HepG2 (cell line): Measurements from ENCODE around the gene APRT. TPM values are rescaled to one million over a fixed set of nuclear protein-coding genes. Genes with fewer than 3 reads are reported as not detected.

Source experiments
- ATF5 ChIP-seq: sonication (generic); formaldehyde crosslinking; IDR thresholded peaks from 2 replicates; pipeline ENCODE4 v1.4.0; 2020; ENCODE audit warnings: mild to moderate bottlenecking, low read depth, missing genetic modification reagents
- DPF2 ChIP-seq: sonication (generic); formaldehyde crosslinking; IDR thresholded peaks from 2 replicates; pipeline ENCODE4 v1.4.0; 2020; ENCODE audit warnings: mild to moderate bottlenecking, low read depth, missing genetic modification reagents, borderline replicate concordance
- FLYWCH1 ChIP-seq: sonication (generic); formaldehyde crosslinking; IDR thresholded peaks from 2 replicates; pipeline ENCODE4 v1.8.1; 2023; ENCODE audit warnings: mild to moderate bottlenecking, missing genetic modification reagents
- GRHL1 ChIP-seq: sonication (generic); formaldehyde crosslinking; conservative IDR thresholded peaks from 2 replicates; pipeline ENCODE4 v1.8.0; 2022; ENCODE audit warnings: missing genetic modification reagents
- HMGA1 ChIP-seq: sonication (generic); formaldehyde crosslinking; conservative IDR thresholded peaks from 2 replicates; pipeline ENCODE4 v1.4.0; 2020; ENCODE audit warnings: missing genetic modification reagents
- HNRNPL ChIP-seq: fragments of 200-400 bp; formaldehyde crosslinking; IDR thresholded peaks from 2 replicates; pipeline ENCODE4 v1.6.1; 2017; ENCODE audit warnings: mild to moderate bottlenecking, low read depth, low read length
- KDM2A ChIP-seq: sonication (generic); formaldehyde crosslinking; IDR thresholded peaks from 2 replicates; pipeline ENCODE4 v1.4.0; 2020; ENCODE audit warnings: low read depth, missing genetic modification reagents, borderline replicate concordance
- NR3C1 ChIP-seq: sonication (generic); formaldehyde crosslinking; IDR thresholded peaks from 2 replicates; pipeline ENCODE4 v1.4.0; 2020; ENCODE audit warnings: missing genetic modification reagents
- SATB2 ChIP-seq: sonication (generic); formaldehyde crosslinking; IDR thresholded peaks from 2 replicates; pipeline ENCODE4 v1.5.0; 2020; ENCODE audit warnings: missing genetic modification reagents
- ZBTB4 ChIP-seq: sonication (generic); formaldehyde crosslinking; IDR thresholded peaks from 2 replicates; pipeline ENCODE4 v1.4.0; 2020; ENCODE audit warnings: missing genetic modification reagents, mild to moderate bottlenecking, borderline replicate concordance
- ZNF205 ChIP-seq: IDR thresholded peaks from 2 replicates; pipeline ENCODE4 v1.6.1; 2018; ENCODE audit warnings: missing biosample characterization, missing genetic modification reagents
- ZNF510 ChIP-seq: sonication (generic); formaldehyde crosslinking; IDR thresholded peaks from 2 replicates; pipeline ENCODE4 v1.4.0; 2020; ENCODE audit warnings: low read depth, mild to moderate bottlenecking, missing genetic modification reagents
- ZNF572 ChIP-seq: sonication (generic); formaldehyde crosslinking; IDR thresholded peaks from 2 replicates; pipeline ENCODE4 v1.5.1; 2020; ENCODE audit warnings: mild to moderate bottlenecking, missing genetic modification reagents
- ZNF670 ChIP-seq: sonication (generic); formaldehyde crosslinking; IDR thresholded peaks from 2 replicates; pipeline ENCODE4 v1.8.0; 2022; ENCODE audit warnings: mild to moderate bottlenecking, missing genetic modification reagents, borderline replicate concordance
- ZNF747 ChIP-seq: sonication (generic); formaldehyde crosslinking; IDR thresholded peaks from 2 replicates; pipeline ENCODE4 v1.8.1; 2023; ENCODE audit warnings: missing genetic modification reagents, mild to moderate bottlenecking, borderline replicate concordance
- ZNF782 ChIP-seq: sonication (generic); formaldehyde crosslinking; IDR thresholded peaks from 2 replicates; pipeline ENCODE4 v1.4.0; 2020; ENCODE audit warnings: missing genetic modification reagents, mild to moderate bottlenecking, borderline replicate concordance
- ZNF800 ChIP-seq: sonication (generic); formaldehyde crosslinking; IDR thresholded peaks from 2 replicates; pipeline ENCODE4 v1.4.0; 2020; ENCODE audit warnings: missing genetic modification reagents
- ZSCAN21 ChIP-seq: sonication (generic); formaldehyde crosslinking; IDR thresholded peaks from 2 replicates; pipeline ENCODE4 v1.8.0; 2022; ENCODE audit warnings: mild to moderate bottlenecking, missing genetic modification reagents, moderate library complexity, borderline replicate concordance
- polyA plus RNA-seq, 8 experiments: library from polyadenylated mRNA; depleted of rRNA in 3 of 8; stranded (reverse) in 7 of 8; unstranded in 1 of 8; fragments of >200 nt; fragmentation: Illumina TruSeq in 4 of 8; extraction: Trizol in 4 of 8; gene quantifications; 2 replicates each; pipeline versions ENCODE4 v1.2.1 to v1.2.3, GENCODE V29; 2011 to 2016; ENCODE audit warnings: low read depth in 4 of 8, missing spikeins in 1 of 8, mixed read lengths in 1 of 8; ENCODE audit not compliant: insufficient read depth in 1 of 8
- total RNA-seq, 5 experiments: library from RNA; depleted of rRNA; stranded (reverse); fragments of >200 nt; fragmentation: Illumina TruSeq; extraction: Trizol; gene quantifications; 2 replicates each; pipeline ENCODE4 v1.2.3, GENCODE V29; 2016; ENCODE audit warnings: low read depth in 1 of 5
- TF ChIP-seq, protein P1 (sequence below): sonication (generic); formaldehyde crosslinking; IDR thresholded peaks from 2 replicates; pipeline ENCODE4 v1.5.0; 2020; ENCODE audit warnings: mild to moderate bottlenecking, missing genetic modification reagents

Gene APRT
- total and polyA plus RNA-seq, 2 of the 13 experiments (the other 11 are each of a cell fraction or from before 2014, with no cell fraction given): 155 to 242 TPM

- no peak for TF ChIP-seq GRHL1 (CRISPR knock-in tag)
- no peak for TF ChIP-seq NR3C1 (CRISPR knock-in tag)
- TF ChIP-seq, protein P1, sequence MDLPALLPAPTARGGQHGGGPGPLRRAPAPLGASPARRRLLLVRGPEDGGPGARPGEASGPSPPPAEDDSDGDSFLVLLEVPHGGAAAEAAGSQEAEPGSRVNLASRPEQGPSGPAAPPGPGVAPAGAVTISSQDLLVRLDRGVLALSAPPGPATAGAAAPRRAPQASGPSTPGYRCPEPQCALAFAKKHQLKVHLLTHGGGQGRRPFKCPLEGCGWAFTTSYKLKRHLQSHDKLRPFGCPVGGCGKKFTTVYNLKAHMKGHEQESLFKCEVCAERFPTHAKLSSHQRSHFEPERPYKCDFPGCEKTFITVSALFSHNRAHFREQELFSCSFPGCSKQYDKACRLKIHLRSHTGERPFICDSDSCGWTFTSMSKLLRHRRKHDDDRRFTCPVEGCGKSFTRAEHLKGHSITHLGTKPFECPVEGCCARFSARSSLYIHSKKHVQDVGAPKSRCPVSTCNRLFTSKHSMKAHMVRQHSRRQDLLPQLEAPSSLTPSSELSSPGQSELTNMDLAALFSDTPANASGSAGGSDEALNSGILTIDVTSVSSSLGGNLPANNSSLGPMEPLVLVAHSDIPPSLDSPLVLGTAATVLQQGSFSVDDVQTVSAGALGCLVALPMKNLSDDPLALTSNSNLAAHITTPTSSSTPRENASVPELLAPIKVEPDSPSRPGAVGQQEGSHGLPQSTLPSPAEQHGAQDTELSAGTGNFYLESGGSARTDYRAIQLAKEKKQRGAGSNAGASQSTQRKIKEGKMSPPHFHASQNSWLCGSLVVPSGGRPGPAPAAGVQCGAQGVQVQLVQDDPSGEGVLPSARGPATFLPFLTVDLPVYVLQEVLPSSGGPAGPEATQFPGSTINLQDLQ (CRISPR knock-in tag): no peak
- TF ChIP-seq DPF2 (CRISPR knock-in tag): no peak
- no peak for TF ChIP-seq ZNF572
- TF ChIP-seq ZSCAN21 (CRISPR knock-in tag): no peak
- TF ChIP-seq HNRNPL: peak; percentile 98
- no peak for TF ChIP-seq ZBTB4 (CRISPR knock-in tag)
- TF ChIP-seq HMGA1 (CRISPR knock-in tag): no peak
- TF ChIP-seq SATB2 (CRISPR knock-in tag): no peak
- TF ChIP-seq ZNF747 (CRISPR knock-in tag): no peak
- no peak for TF ChIP-seq ZNF510
- no peak for TF ChIP-seq ZNF670
- no peak for TF ChIP-seq ZNF205 (CRISPR knock-in tag)
- no peak for TF ChIP-seq FLYWCH1 (CRISPR knock-in tag)
- TF ChIP-seq ZNF782: no peak
- TF ChIP-seq ATF5 (CRISPR knock-in tag): no peak
- TF ChIP-seq ZNF800: no peak
- 0 out of 2 replicates have a peak, but pooled peaks have one; percentile 31 for TF ChIP-seq KDM2A (CRISPR knock-in tag)
Measured at GRCh38 chr16:88787579-88788314, 24.0 kb downstream of the APRT start (continued).
